Bronchial epithelial cell (primary cell): Measurements from ENCODE around the gene LY6G6C. TPM values are rescaled to one million over a fixed set of nuclear protein-coding genes. Genes with fewer than 3 reads are reported as not detected.

Source experiments
- DNase-seq: peaks from one replicate; pipeline ENCODE4 v3.0.0-alpha.2; 2010; ENCODE audit warnings: low read depth
- FAIRE-seq: peaks from 2 replicates; lab custom pipeline; 2011; peaks lifted over from hg19 to GRCh38; lab: Jason Lieb, UNC
- H3K27me3 ChIP-seq: 2 replicates; pipeline ENCODE4 v1.5.1; 2011; ENCODE audit warnings: low read length; ENCODE audit not compliant: control insufficient read depth, insufficient read depth
- H3K36me3 ChIP-seq: 2 replicates; pipeline ENCODE4 v1.5.1; 2011; ENCODE audit warnings: low read length; ENCODE audit not compliant: control insufficient read depth, insufficient read depth
- H3K4me3 ChIP-seq: 2 replicates; pipeline ENCODE4 v1.5.1; 2011; ENCODE audit warnings: mild to moderate bottlenecking, low read depth, low read length, control low read depth
- CTCF ChIP-seq: IDR thresholded peaks from 2 replicates; pipeline ENCODE4 v1.5.1; 2011; ENCODE audit warnings: mild to moderate bottlenecking, moderate library complexity, low read length, control low read depth, inconsistent platforms; ENCODE audit not compliant: insufficient read depth, severe bottlenecking
- total RNA-seq: library from RNA; depleted of rRNA; stranded (reverse); fragments of >200 nt; gene quantifications from 2 replicates; pipeline ENCODE4 v1.2.1, GENCODE V29; 2014

The LY6G6C gene
- total RNA-seq, 1 donor from 2014 or later, result not detected

GRCh38 chr6:31715022-31715958 is 6.3 kb downstream of the LY6G6C start, which contains the start of gene LY6G6D:
TSS of gene LY6G6D (plus strand) at chr6:31715348. CDS start at chr6:31715356, 8 bp downstream.
- H3K36me3 ChIP-seq, result no peaks in the 10 kb centered on the region
- FAIRE-seq, result no peak
- DNase-seq, result no peak
- no peak within 1 kb of the TSS for H3K4me3 ChIP-seq
- TF ChIP-seq CTCF, result no peak
- no peaks in the 10 kb centered on the region for H3K27me3 ChIP-seq

DNA sequence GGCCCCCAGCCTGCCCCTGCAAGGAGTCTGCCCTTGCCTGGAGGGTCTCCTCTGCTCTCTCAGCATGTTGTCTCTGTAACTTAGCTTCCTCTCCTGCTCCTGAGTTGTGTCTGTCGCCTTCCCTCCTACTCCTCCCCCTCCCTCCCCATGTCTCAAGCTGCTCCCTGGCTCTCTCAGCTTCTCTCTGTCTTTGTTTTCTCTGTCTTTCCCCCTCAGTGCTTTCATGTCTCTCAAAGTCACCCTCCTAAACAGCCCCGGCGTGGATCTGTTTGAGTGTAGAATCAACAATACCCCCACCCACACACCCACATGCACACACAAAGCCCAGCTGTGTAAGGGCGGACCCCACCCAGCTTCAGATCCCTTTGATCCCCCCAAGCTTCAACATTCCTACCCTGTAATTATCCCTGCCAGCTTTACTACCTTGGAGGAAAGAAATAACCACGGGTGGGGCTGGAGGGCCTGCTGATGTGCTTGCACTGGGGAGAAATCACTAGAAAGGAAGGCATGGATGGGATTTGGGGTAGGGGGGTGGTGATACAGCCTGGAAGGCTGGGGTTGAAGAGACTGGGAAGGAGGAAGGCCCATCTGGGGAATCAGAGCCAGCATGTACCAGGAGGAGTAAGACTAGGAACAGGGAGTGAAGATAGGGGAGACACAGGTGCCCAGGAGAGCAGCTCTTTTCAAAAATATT is 7.4 kb downstream of the LY6G6C start:
- DNase-seq, result no peak
- no peaks in the 10 kb centered on the region for H3K27me3 ChIP-seq
- no peak for FAIRE-seq
- no peak for TF ChIP-seq CTCF
- H3K4me3 ChIP-seq, result no peak overlapping the region
- no peaks in the 10 kb centered on the region for H3K36me3 ChIP-seq

GRCh38 chr6:31713465-31713864 is 8.1 kb downstream of the LY6G6C start:
- H3K36me3 ChIP-seq, result no peaks in the 10 kb centered on the region
- no peak for DNase-seq
- H3K27me3 ChIP-seq, result no peaks in the 10 kb centered on the region
- no peak for TF ChIP-seq CTCF
- FAIRE-seq, result no peak
- H3K4me3 ChIP-seq, result no peak overlapping the region

- DNase-seq (no peak), FAIRE-seq (peak; percentile 75)
- Histone ChIP-seq H3K27me3 (no peaks in the 10 kb centered on the region), H3K4me3 (no peak overlapping the region), H3K36me3 (no peaks in the 10 kb centered on the region)
- TF ChIP-seq CTCF, result peak; percentile 57
These were observed 9.2 kb downstream of the LY6G6C start for GRCh38 chr6:31712296-31712695.

- Histone ChIP-seq H3K27me3 (no peaks in the 10 kb centered on the region), H3K36me3 (no peaks in the 10 kb centered on the region), H3K4me3 (no peak overlapping the region)
- TF ChIP-seq CTCF, result no peak
- no peak for FAIRE-seq
- no peak for DNase-seq
These were observed 10.3 kb downstream of the LY6G6C start for GRCh38 chr6:31711233-31711632.
